HG03432 (cell line): Measurements from ENCODE around the gene TET1.
"Not testable (repeated sequence)": the region's sequence is repeated elsewhere in the genome, so short reads cannot be mapped to it uniquely, and the experiment has no call there.

Source experiments
- ATAC-seq: cut with Tn5 transposase; IDR thresholded peaks from one replicate; pipeline ENCODE4 v1.9.1; 2021; ENCODE audit warnings: mild to moderate bottlenecking, moderate library complexity; ENCODE audit not compliant: unreplicated experiment

The TET1 gene

GRCh38 chr10:68696018-68696417 is 135.9 kb downstream of the TET1 start:
- ATAC-seq = no peak

- ATAC-seq = no peak
Observed at GRCh38 chr10:68697106-68697505, 137.0 kb downstream of the TET1 start.

- no peak for ATAC-seq
Observed at GRCh38 chr10:68700197-68700596, 140.1 kb downstream of the TET1 start.

- ATAC-seq = no peak
Observed at GRCh38 chr10:68705548-68705947, 145.4 kb downstream of the TET1 start.

- not testable (repeated sequence) for ATAC-seq
Observed at GRCh38 chr10:68708987-68709386, 148.8 kb downstream of the TET1 start.

- ATAC-seq = not testable (repeated sequence)
Observed at GRCh38 chr10:68713065-68713464, 152.9 kb downstream of the TET1 start.

- ATAC-seq = no peak
Observed at GRCh38 chr10:68717435-68717834, 157.3 kb downstream of the TET1 start.

GRCh38 chr10:68720793-68721672 is 160.9 kb downstream of the TET1 start, which contains the start of gene CCAR1:
Gene CCAR1, plus strand, starts transcription at chr10:68721239. Its CDS starts 1,266 bp downstream, at chr10:68722505.
- peak; percentile 98 for ATAC-seq

GRCh38 chr10:68721673-68722335 is 161.7 kb downstream of the TET1 start:
- peak; percentile 24 for ATAC-seq

- ATAC-seq = no peak
Observed at GRCh38 chr10:68725016-68725415, 164.9 kb downstream of the TET1 start.

GRCh38 chr10:68727146-68727545 is 167.0 kb downstream of the TET1 start:
- ATAC-seq = no peak

GRCh38 chr10:68732651-68733050 is 172.5 kb downstream of the TET1 start:
- ATAC-seq = no peak

GRCh38 chr10:68734349-68734748 is 174.2 kb downstream of the TET1 start:
- no peak for ATAC-seq

- ATAC-seq = no peak
Observed at GRCh38 chr10:68735119-68735518, 175.0 kb downstream of the TET1 start.

- ATAC-seq = not testable (repeated sequence)
Observed at GRCh38 chr10:68735739-68736138, 175.6 kb downstream of the TET1 start.

GRCh38 chr10:68740676-68741075 is 180.5 kb downstream of the TET1 start:
- ATAC-seq = not testable (repeated sequence)

GRCh38 chr10:68742397-68742796 is 182.3 kb downstream of the TET1 start:
- no peak for ATAC-seq
